ENCODE results near the gene AMY2B.
"Not testable (repeated sequence)": the region's sequence is repeated elsewhere in the genome, so short reads cannot be mapped to it uniquely, and the experiment has no call there.

The AMY2B gene

GRCh38 chr1:103583887-103584286, 12.5 kb downstream of the AMY2B start:
- no peaks in the 10 kb centered on the region for H3K4me1 ChIP-seq
- DNase-seq, result no peak
- TF ChIP-seq, protein P1, sequence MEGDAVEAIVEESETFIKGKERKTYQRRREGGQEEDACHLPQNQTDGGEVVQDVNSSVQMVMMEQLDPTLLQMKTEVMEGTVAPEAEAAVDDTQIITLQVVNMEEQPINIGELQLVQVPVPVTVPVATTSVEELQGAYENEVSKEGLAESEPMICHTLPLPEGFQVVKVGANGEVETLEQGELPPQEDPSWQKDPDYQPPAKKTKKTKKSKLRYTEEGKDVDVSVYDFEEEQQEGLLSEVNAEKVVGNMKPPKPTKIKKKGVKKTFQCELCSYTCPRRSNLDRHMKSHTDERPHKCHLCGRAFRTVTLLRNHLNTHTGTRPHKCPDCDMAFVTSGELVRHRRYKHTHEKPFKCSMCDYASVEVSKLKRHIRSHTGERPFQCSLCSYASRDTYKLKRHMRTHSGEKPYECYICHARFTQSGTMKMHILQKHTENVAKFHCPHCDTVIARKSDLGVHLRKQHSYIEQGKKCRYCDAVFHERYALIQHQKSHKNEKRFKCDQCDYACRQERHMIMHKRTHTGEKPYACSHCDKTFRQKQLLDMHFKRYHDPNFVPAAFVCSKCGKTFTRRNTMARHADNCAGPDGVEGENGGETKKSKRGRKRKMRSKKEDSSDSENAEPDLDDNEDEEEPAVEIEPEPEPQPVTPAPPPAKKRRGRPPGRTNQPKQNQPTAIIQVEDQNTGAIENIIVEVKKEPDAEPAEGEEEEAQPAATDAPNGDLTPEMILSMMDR (IDR thresholded peaks at IDR 0.05), result no peak

GRCh38 chr1:103584537-103584936, 13.1 kb downstream of the AMY2B start:
- H3K9me3 ChIP-seq, result no peaks in the 10 kb centered on the region
- intact Hi-C loops (cut with DNase I; ENCODE audit: low total_unique reads), result no loop called here
- no peak overlapping the region for H3K4me3 ChIP-seq
- H3K36me3 ChIP-seq, result no peaks in the 10 kb centered on the region
- no peak overlapping the region for H3K27ac ChIP-seq
- no peaks in the 10 kb centered on the region for H3K4me1 ChIP-seq
- no peak for DNase-seq
- TF ChIP-seq, protein P1 (IDR thresholded peaks at IDR 0.05), result no peak
- H3K27me3 ChIP-seq, result no peaks in the 10 kb centered on the region

More at GRCh38 chr1:103583887-103584286, 12.5 kb downstream of the AMY2B start:
- H3K36me3 ChIP-seq, result peaks cover 0 to 4% (median 0%) of the 10 kb centered on the region in 3 donors
- H3K9me3 ChIP-seq, result no peaks in the 10 kb centered on the region
- H3K27me3 ChIP-seq, result no peaks in the 10 kb centered on the region
- H3K27ac ChIP-seq, result no peak overlapping the region
- intact Hi-C loops (cut with DNase I; ENCODE audit: low total_unique reads), result no loop called here
- no peak overlapping the region for H3K4me3 ChIP-seq

DNA sequence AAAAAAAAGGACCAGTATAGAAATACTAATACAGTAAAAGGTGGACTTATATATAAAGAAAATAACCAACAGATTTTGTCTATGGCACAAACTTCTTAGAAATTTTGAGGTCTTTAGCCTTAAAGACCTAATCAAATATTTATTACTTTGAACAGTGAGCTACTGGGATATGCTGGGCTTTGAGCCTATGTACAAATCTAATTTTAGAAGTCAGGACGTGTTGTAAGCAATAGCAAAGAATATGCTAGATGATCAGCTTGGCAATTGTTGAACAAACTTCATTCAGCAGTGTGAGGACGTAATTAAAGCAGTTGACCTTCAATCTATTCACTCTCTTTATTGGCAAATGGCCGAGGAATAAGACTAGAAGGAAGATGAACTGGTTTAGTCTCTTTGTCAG, 31.4 kb downstream of the AMY2B start:
- H3K27me3 ChIP-seq; H3K9me3 ChIP-seq; intact Hi-C loops (cut with DNase I; ENCODE audit: low total_unique reads); DNase-seq; H3K4me3 ChIP-seq; H3K4me1 ChIP-seq; H3K27ac ChIP-seq; H3K36me3 ChIP-seq: not testable (repeated sequence)

- Histone ChIP-seq H3K4me3 (no peak overlapping the region), H3K4me1 (no peaks in the 10 kb centered on the region), H3K36me3 (no peaks in the 10 kb centered on the region), H3K9me3 (no peaks in the 10 kb centered on the region), H3K27ac (no peak overlapping the region), H3K27me3 (no peaks in the 10 kb centered on the region)
- TF ChIP-seq, protein P1 (IDR thresholded peaks at IDR 0.05), result no peak
- DNase-seq, result no peak
- intact Hi-C loops (cut with DNase I; ENCODE audit: low total_unique reads), result no loop called here
Observed at GRCh38 chr1:103616362-103616761, 45.0 kb downstream of the AMY2B start.

- not testable (repeated sequence) for DNase-seq, H3K36me3 ChIP-seq
Observed at GRCh38 chr1:103616994-103617477, 45.6 kb downstream of the AMY2B start, which contains the start of gene AMY2A. Gene AMY2A (plus strand): TSS chr1:103617427. CDS start chr1:103617441, 14 bp downstream.

GRCh38 chr1:103627436-103627835, 56.0 kb downstream of the AMY2B start:
- DNase-seq; intact Hi-C loops (cut with DNase I; ENCODE audit: low total_unique reads); H3K27me3 ChIP-seq; H3K4me1 ChIP-seq; H3K4me3 ChIP-seq; H3K27ac ChIP-seq; H3K9me3 ChIP-seq; H3K36me3 ChIP-seq: not testable (repeated sequence)

More at GRCh38 chr1:103616994-103617477, 45.6 kb downstream of the AMY2B start, which contains the start of gene AMY2A:
- H3K27ac ChIP-seq; intact Hi-C loops (cut with DNase I; ENCODE audit: low total_unique reads); H3K4me1 ChIP-seq; H3K27me3 ChIP-seq; H3K9me3 ChIP-seq; H3K4me3 ChIP-seq: not testable (repeated sequence)
